Mesenchymal stem cell (in vitro differentiated cells and primary cell): ENCODE data around the gene HIVEP2.

Source experiments
- DNase-seq: peaks from one replicate; pipeline ENCODE4 v3.0.0-alpha.2; 2013
- H2AFZ ChIP-seq: one replicate; pipeline ENCODE4 v1.6.1; 2013; ENCODE audit warnings: low read depth, mild to moderate bottlenecking, control low read depth, inconsistent platforms, low read length, moderate library complexity
- H2AK5ac ChIP-seq: 2 replicates; pipeline ENCODE4 v1.6.1; 2013; ENCODE audit warnings: low read length, moderate library complexity, mild to moderate bottlenecking, inconsistent platforms; ENCODE audit not compliant: severe bottlenecking
- H2BK120ac ChIP-seq: one replicate; pipeline ENCODE4 v1.6.1; 2013; ENCODE audit warnings: low read depth, mild to moderate bottlenecking, inconsistent platforms, low read length, moderate library complexity
- H2BK12ac ChIP-seq, 2 experiments: one replicate each; pipeline ENCODE4 v1.6.1; 2013; ENCODE audit warnings: inconsistent platforms in 2 of 2, low read length in 2 of 2, mild to moderate bottlenecking in 2 of 2, moderate library complexity in 2 of 2, control low read depth in 1 of 2
- H2BK15ac ChIP-seq: one replicate; pipeline ENCODE4 v1.6.1; 2013; ENCODE audit warnings: mild to moderate bottlenecking, low read depth, inconsistent platforms; ENCODE audit not compliant: poor library complexity, severe bottlenecking
- H2BK5ac ChIP-seq: 2 replicates; pipeline ENCODE4 v1.6.1; 2013; ENCODE audit warnings: low read depth, mild to moderate bottlenecking, low read length, control low read depth, inconsistent platforms; ENCODE audit not compliant: poor library complexity, severe bottlenecking
- H3K14ac ChIP-seq, 2 experiments: one replicate each; pipeline ENCODE4 v1.6.1; 2013; ENCODE audit warnings: inconsistent platforms in 2 of 2, low read length in 2 of 2, control low read depth in 1 of 2, mild to moderate bottlenecking in 1 of 2, moderate library complexity in 1 of 2
- H3K18ac ChIP-seq, 2 experiments: one replicate each; pipeline ENCODE4 v1.6.1; 2013; ENCODE audit warnings: inconsistent platforms in 2 of 2, low read length in 2 of 2, control low read depth in 1 of 2, low read depth in 1 of 2, mild to moderate bottlenecking in 1 of 2
- H3K23ac ChIP-seq, 2 experiments: one replicate each; pipeline ENCODE4 v1.6.1; 2013; ENCODE audit warnings: inconsistent platforms in 2 of 2, low read length in 2 of 2, mild to moderate bottlenecking in 2 of 2, moderate library complexity in 2 of 2, control low read depth in 1 of 2
- H3K27ac ChIP-seq: 2 replicates; pipeline ENCODE4 v1.5.1; 2013; ENCODE audit warnings: mild to moderate bottlenecking, moderate library complexity, low read length, control low read depth, inconsistent platforms; ENCODE audit not compliant: poor library complexity, severe bottlenecking
- H3K27me3 ChIP-seq, 2 experiments: 2 replicates each; pipeline versions ENCODE4 v1.6.1 to v1.7.0; 2013; ENCODE audit warnings: low read length in 2 of 2, mild to moderate bottlenecking in 2 of 2, moderate library complexity in 2 of 2, control low read depth in 1 of 2, inconsistent platforms in 1 of 2; ENCODE audit not compliant: control insufficient read depth in 1 of 2, insufficient read depth in 1 of 2
- H3K36me3 ChIP-seq, 2 experiments: 2 replicates each; pipeline versions ENCODE4 v1.6.1 to v1.7.0; 2013; ENCODE audit warnings: low read length in 2 of 2, control low read depth in 1 of 2, inconsistent platforms in 1 of 2, low read depth in 1 of 2, mild to moderate bottlenecking in 1 of 2; ENCODE audit not compliant: insufficient read depth in 2 of 2, control insufficient read depth in 1 of 2
- H3K4ac ChIP-seq, 2 experiments: one replicate each; pipeline ENCODE4 v1.6.1; 2013; ENCODE audit warnings: inconsistent platforms in 2 of 2, low read length in 2 of 2, mild to moderate bottlenecking in 2 of 2, moderate library complexity in 2 of 2, control low read depth in 1 of 2, low read depth in 1 of 2
- H3K4me1 ChIP-seq: 2 replicates; pipeline ENCODE4 v1.6.1; 2013; ENCODE audit warnings: low read depth, low read length, control low read depth; ENCODE audit not compliant: control insufficient read depth, insufficient read depth
- H3K4me2 ChIP-seq: 2 replicates; pipeline ENCODE4 v1.6.1; 2013; ENCODE audit warnings: low read length, mild to moderate bottlenecking, inconsistent platforms; ENCODE audit not compliant: poor library complexity, severe bottlenecking
- H3K4me3 ChIP-seq, 2 experiments: 2 replicates each; pipeline versions ENCODE4 v1.5.1 to v1.7.0; 2013; ENCODE audit warnings: low read length in 2 of 2, mild to moderate bottlenecking in 2 of 2, control low read depth in 1 of 2, low read depth in 1 of 2; ENCODE audit not compliant: insufficient read depth in 1 of 2
- H3K79me1 ChIP-seq: replicated peaks from 2 replicates; pipeline ENCODE4 v1.6.1; 2013; ENCODE audit warnings: mild to moderate bottlenecking, control low read depth, low read length, inconsistent platforms; ENCODE audit not compliant: poor library complexity, severe bottlenecking
- H3K9ac ChIP-seq: 2 replicates; pipeline ENCODE4 v1.7.0; 2013; ENCODE audit warnings: mild to moderate bottlenecking, low read length, moderate library complexity
- H3K9me3 ChIP-seq: 2 replicates; pipeline ENCODE4 v1.7.0; 2013; ENCODE audit warnings: mild to moderate bottlenecking, low read length; ENCODE audit not compliant: control insufficient read depth
- H4K8ac ChIP-seq: one replicate; pipeline ENCODE4 v1.6.1; 2013; ENCODE audit warnings: inconsistent platforms, mild to moderate bottlenecking, low read length, moderate library complexity
- H4K91ac ChIP-seq: one replicate; pipeline ENCODE4 v1.6.1; 2013; ENCODE audit warnings: mild to moderate bottlenecking, low read length, inconsistent platforms
- WGBS: methylation state at CpG from one replicate; pipeline ENCODE4 v1.1.7; 2013; ENCODE audit warnings: mixed read lengths; 5-methylcytosine and 5-hydroxymethylcytosine counted together

The HIVEP2 gene

DNA sequence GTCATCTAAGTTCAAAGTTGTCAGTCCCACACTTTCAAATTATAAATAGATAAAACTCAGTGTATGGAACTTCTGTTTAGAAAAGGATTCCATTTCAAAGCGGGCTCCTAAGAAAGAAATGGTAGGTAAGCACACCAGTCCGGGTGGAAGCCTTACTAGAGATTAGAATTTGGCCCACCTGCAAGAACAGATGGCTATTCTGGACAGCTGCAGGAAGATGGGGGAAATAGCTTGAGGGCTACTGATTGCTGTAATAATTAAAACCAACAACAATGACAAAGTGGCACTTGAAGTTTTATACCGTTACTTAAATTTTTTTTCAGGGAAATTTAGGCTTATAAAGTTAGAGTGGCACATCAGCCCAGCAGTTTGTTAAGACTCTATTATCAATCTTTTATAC, 83.3 kb downstream of the HIVEP2 start:
- Histone ChIP-seq H3K36me3 (no peaks in the 10 kb centered on the region), H3K9me3 (no peaks in the 10 kb centered on the region), H3K18ac (no peak overlapping the region), H3K4me1 (peaks cover 2% of the 10 kb centered on the region), H4K91ac (no peak overlapping the region), H3K4me3 (no peak overlapping the region), H3K23ac (no peak overlapping the region), H3K27me3 (no peaks in the 10 kb centered on the region), H2BK120ac (no peak overlapping the region), H4K8ac (no peak overlapping the region), H3K27ac (no peak overlapping the region), H2AFZ (no peak overlapping the region), H3K14ac (no peak overlapping the region), H2BK12ac (no peak overlapping the region), H3K79me1 (peaks cover 13% of the 10 kb centered on the region), H2BK15ac (no peak overlapping the region), H3K4me2 (no peak overlapping the region), H2AK5ac (no peak overlapping the region), H3K9ac (no peak overlapping the region), H3K4ac (no peak overlapping the region), H2BK5ac (no peak overlapping the region)
- DNase-seq: no peak
- WGBS: 76% methylated on average over 2 of the region's 3 CpGs

DNA sequence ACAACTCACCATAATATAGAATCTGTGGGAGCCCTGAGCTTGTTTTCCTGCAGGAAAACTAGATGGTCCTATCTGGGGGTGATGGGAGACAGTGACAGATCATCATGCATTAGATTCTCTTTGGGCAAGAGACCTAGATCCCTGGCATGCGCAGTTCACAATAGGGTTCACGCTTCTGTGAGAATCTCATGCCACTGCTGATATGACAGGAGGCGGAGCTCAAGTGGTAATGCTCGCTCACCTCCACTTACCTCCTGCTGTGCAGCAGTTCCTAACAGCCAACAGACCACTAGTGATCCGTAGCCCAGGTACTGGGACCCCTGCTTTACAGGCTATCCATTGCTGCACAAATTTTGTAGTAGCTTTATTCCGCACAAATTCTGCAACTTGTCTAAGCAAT, 84.5 kb downstream of the HIVEP2 start:
- Histone ChIP-seq H3K4me2 (no peak overlapping the region), H2BK15ac (no peak overlapping the region), H3K14ac (no peak overlapping the region), H2BK12ac (no peak overlapping the region), H3K27me3 (no peaks in the 10 kb centered on the region), H3K23ac (no peak overlapping the region), H2BK120ac (no peak overlapping the region), H4K91ac (no peak overlapping the region), H2AFZ (no peak overlapping the region), H2BK5ac (no peak overlapping the region), H4K8ac (no peak overlapping the region), H3K9me3 (no peaks in the 10 kb centered on the region), H3K79me1 (peaks cover 16% of the 10 kb centered on the region), H2AK5ac (no peak overlapping the region), H3K27ac (no peak overlapping the region), H3K4me1 (peaks cover 2% of the 10 kb centered on the region), H3K4me3 (no peak overlapping the region), H3K4ac (no peak overlapping the region), H3K36me3 (no peaks in the 10 kb centered on the region), H3K18ac (no peak overlapping the region), H3K9ac (no peak overlapping the region)
- WGBS: 95% methylated on average over 5 of the region's 6 CpGs
- DNase-seq: no peak

DNA sequence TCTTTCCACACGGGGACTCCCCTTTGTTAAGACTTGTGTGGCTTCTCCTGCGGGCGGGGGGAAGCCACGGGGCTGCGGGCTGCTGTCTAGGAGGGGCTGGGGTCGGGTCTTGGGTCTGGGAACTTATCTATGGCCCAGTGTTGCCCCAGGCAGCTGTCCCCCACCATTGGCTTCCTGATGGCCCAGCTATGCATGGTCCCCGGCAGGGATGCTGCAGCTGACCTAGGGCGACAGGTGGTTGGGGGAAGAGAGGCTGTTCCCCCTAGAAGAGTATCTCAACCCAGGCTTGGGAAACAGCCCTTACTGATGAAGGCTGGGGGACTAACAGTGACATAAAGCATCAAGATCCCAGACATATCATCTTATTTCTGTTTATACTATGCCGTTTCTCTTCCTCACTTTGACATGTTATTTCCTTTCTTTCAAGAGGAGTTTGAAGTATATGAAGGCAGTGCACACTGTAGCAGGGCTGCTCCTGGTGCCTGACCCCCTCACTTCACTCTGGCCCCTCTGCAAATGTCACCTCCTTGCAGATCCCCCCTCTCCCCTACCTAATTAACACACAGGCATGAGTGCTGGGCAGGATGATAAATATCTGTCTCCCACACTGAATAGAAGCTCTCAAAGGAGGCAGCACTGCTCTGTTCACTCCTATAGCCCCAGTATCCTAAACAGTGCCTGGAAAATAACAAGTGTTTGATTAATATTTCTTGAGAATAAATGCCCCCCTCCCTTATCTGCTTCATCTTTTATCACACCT, 87.0 kb downstream of the HIVEP2 start:
- H2AK5ac ChIP-seq: no peak overlapping the region

DNA sequence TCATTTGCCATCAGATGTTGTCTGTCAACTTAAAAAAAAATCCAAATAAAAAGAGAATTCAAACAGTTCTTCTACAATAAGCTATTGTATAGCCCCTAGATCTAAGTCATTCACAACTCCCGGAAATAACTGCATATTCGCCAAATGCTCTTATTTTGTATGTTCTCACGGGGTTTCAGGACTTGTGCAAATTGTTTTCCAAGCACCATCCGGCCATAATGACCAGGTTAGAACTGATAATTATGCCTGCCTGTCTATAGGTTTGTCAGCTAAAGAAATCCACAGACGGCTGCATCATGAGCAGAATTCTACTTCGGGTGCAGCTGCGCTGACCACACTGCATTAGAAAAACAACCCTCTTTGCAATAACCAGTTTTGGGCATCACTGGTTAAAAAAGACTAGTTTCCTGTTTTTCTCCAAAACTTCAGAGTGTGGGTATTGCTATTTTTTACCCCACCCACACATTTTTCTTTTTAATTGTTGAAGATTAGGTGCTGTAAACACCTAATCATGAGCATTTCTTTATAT, 87.7 kb downstream of the HIVEP2 start:
- Histone ChIP-seq H2AK5ac (no peak overlapping the region), H2BK12ac (no peak overlapping the region), H3K18ac (no peak overlapping the region), H3K23ac (no peak overlapping the region), H3K27me3 (no peaks in the 10 kb centered on the region), H4K8ac (peak overlapping the region; percentile 47), H3K9me3 (no peaks in the 10 kb centered on the region), H3K4ac (no peak overlapping the region), H2BK120ac (no peak overlapping the region), H4K91ac (no peak overlapping the region), H2BK5ac (no peak overlapping the region), H3K79me1 (peaks cover 16% of the 10 kb centered on the region), H3K4me2 (no peak overlapping the region), H2AFZ (no peak overlapping the region), H3K9ac (no peak overlapping the region), H3K14ac (no peak overlapping the region), H3K4me1 (peaks cover 2% of the 10 kb centered on the region), H3K4me3 (no peak overlapping the region), H2BK15ac (no peak overlapping the region), H3K36me3 (no peaks in the 10 kb centered on the region), H3K27ac (no peak overlapping the region)
- no peak for DNase-seq
- 93% methylated on average over 7 of the region's 7 CpGs for WGBS

More for the DNA sequence above, 87.0 kb downstream of the HIVEP2 start:
- Histone ChIP-seq H3K14ac (no peak overlapping the region), H4K8ac (peak overlapping the region; percentile 68), H3K23ac (no peak overlapping the region), H3K27ac (no peak overlapping the region), H3K9ac (no peak overlapping the region), H2BK120ac (no peak overlapping the region), H3K4me1 (peaks cover 2% of the 10 kb centered on the region), H2BK5ac (no peak overlapping the region), H3K79me1 (peaks cover 16% of the 10 kb centered on the region), H2BK15ac (no peak overlapping the region), H3K4me2 (no peak overlapping the region), H3K27me3 (no peaks in the 10 kb centered on the region), H3K4ac (no peak overlapping the region), H3K4me3 (no peak overlapping the region), H3K36me3 (no peaks in the 10 kb centered on the region), H3K9me3 (no peaks in the 10 kb centered on the region), H2AFZ (no peak overlapping the region), H4K91ac (no peak overlapping the region), H2BK12ac (no peak overlapping the region), H3K18ac (no peak overlapping the region)
- WGBS: 82% methylated on average over 9 of the region's 9 CpGs
- no peak for DNase-seq
